Prostate gland (tissue), 2 donors: ENCODE data around the gene ZNF469.

ENCODE experiments used
- POLR2A ChIP-seq: fragments of 450-650 bp; IDR thresholded peaks from one replicate; pipeline ENCODE4 v1.6.1; 2016; ENCODE audit warnings: antibody characterized with exemption, mild to moderate bottlenecking
- POLR2AphosphoS5 ChIP-seq: sonication (generic); formaldehyde crosslinking; IDR thresholded peaks from one replicate; pipeline ENCODE4 v1.6.1; 2017; ENCODE audit warnings: antibody characterized with exemption
- TF ChIP-seq, protein P1 (sequence below), 4 experiments: fragments of 200-600 bp in 2 of 4; fragments of 450-650 bp in 2 of 4; sonication (generic) in 2 of 4; IDR thresholded peaks; 1 replicate in 3 of 4; 2 replicates in 1 of 4; pipeline ENCODE4 v1.5.1; 2016 to 2019; ENCODE audit warnings: antibody characterized with exemption in 4 of 4, mild to moderate bottlenecking in 2 of 4, moderate library complexity in 2 of 4

DNA sequence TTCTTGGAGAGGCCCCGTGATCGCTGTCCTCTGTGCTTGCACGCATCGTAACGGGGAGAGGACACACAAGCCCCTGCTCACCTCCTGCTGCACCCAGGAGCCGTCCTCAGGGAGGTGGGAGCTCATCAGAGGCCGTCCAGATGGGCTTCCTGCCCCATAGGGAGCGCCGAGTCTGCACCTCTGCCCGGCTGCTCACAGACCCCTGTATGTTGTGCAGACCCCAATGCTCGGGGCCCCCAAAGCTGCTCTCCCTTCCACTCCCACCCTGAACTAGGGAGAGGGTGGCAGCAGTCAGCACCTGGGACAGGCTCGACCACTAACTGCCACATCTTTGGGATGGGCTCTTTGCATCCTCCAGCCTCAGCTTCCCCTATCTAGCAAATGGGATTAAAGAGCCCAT is 4.4 kb upstream of the ZNF469 start:
- TF ChIP-seq, protein P1, sequence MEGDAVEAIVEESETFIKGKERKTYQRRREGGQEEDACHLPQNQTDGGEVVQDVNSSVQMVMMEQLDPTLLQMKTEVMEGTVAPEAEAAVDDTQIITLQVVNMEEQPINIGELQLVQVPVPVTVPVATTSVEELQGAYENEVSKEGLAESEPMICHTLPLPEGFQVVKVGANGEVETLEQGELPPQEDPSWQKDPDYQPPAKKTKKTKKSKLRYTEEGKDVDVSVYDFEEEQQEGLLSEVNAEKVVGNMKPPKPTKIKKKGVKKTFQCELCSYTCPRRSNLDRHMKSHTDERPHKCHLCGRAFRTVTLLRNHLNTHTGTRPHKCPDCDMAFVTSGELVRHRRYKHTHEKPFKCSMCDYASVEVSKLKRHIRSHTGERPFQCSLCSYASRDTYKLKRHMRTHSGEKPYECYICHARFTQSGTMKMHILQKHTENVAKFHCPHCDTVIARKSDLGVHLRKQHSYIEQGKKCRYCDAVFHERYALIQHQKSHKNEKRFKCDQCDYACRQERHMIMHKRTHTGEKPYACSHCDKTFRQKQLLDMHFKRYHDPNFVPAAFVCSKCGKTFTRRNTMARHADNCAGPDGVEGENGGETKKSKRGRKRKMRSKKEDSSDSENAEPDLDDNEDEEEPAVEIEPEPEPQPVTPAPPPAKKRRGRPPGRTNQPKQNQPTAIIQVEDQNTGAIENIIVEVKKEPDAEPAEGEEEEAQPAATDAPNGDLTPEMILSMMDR (IDR thresholded peaks at IDR 0.05) = no peak
- TF ChIP-seq POLR2A (no peak), POLR2AphosphoS5 (no peak)
